ENCODE measurements around the gene CDK16. TPM values are rescaled to one million over a fixed set of nuclear protein-coding genes. Genes with fewer than 3 reads are reported as not detected.

The CDK16 gene
- total RNA-seq, result 65.4 TPM

DNA sequence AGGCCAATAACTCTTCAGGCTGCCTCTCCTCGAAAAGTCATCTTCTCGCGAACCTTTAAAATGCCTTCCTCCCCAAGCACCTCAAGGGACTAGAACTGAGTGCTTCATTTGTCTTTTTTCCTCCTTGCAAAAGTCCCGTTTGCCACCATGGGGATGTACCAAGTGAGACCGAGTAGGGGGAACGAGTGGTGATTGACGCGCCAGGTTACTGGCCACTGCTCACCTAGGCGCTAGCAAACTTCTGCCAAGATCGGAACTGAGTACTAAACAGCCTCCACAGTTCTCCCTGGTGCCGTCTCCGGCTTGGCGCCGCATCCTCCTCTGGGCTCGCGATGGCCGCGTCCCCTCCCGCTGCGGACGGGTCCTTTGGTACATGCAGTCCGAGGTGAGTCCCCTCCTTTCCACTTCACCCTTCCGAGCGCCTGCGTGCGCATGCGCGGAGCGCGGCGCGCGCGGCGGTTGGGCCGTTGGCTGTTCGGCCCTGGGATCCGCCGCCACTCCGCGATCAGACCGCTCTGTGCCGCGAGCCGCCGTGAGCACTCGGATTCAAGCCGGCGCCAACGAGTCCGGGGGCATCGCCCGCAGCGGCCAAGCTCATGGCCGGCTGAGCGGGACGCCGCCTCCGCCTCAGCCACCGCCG lies at the start of gene CDK16:
Gene CDK16 (plus strand): TSS at position 402 of the 640 bp plus-strand sequence. CDS start 4,877 bp downstream, outside the sequence.
- DNase-seq (ENCODE audit: low read depth in 2 of 3, low spot score in 2 of 3), result peak; percentile 81 to 95 (median 81)

DNA sequence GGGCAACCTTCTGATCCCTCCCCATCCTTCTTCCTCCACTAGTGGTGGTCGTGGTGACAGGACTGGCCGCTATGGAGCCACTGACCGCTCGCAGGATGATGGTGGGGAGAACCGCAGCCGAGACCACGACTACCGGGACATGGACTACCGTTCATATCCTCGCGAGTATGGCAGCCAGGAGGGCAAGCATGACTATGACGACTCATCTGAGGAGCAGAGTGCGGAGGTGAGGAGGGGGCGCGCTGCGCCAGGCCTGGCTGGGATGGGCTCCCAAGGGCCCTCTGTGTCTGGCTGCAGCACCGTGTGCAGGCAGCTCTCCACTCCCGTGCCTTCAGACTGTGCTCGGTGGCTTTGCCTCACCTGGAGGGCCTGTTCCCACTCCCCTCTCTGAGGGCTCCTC lies 49.2 kb upstream of the CDK16 start:
- no peak for DNase-seq (ENCODE audit: low read depth in 2 of 3, low spot score in 2 of 3)

- DNase-seq (ENCODE audit: low read depth in 2 of 3, low spot score in 2 of 3), result no peak
Observed at GRCh38 chrX:47169726-47170515, 48.6 kb upstream of the CDK16 start.

DNA sequence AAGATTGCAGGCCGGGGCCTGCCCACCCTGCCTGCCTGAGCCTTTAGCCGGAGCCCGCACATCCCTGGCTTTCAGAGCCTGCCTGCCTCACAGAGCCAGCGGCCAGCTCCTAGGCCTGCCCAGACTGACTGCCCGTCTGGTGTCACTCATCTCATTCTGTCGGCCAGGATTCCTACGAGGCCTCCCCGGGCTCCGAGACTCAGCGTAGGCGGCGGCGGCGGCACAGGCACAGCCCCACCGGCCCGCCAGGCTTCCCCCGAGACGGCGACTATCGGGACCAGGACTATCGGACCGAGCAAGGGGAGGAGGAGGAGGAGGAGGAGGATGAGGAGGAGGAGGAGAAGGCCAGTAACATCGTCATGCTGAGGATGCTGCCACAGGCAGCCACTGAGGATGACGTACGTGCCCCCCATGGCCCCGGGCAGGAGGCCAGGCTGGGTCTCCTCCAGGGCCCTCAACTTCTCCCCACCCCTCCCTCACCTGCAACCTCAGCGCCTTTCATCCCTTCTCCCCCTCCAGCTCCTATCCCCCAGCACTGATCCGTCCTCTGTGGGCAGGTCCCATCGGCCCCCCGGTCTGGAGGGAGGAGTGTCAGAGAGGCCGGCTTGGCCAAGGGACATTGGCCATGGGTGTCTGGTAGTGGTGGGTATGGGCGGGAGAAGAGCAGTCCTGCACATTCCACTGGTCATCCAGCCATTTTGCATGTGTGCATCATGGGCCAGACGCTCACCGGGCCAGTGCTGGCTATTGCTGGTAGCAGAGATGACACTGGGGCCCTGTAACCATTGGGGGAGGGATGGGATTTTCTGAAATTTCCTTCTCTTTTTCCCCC lies 47.4 kb upstream of the CDK16 start:
- DNase-seq (ENCODE audit: low read depth in 2 of 3, low spot score in 2 of 3), result no peak

DNA sequence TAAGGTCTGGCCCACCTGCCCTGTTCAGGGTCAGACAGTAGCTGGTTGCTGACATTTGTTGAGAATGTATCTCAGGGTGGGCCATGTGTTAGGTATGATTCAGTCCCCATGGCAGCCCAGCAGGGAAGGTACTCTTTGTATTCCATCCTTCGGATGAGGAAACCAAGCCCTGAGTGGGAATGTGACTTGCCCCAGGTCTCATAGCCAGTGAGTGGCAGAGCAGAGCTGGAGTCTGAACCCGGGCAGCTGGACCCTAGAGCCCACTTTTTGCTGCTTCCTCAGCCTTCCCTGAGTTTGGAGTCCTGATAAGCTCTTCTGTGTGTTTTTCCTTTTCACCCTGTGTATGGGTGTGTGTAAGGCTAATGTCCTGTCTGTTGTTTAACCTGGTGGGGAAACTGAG lies 46.5 kb upstream of the CDK16 start:
- no peak for DNase-seq (ENCODE audit: low read depth in 2 of 3, low spot score in 2 of 3)

- DNase-seq (ENCODE audit: low read depth in 2 of 3, low spot score in 2 of 3), result no peak
Observed at GRCh38 chrX:47172549-47172948, 45.9 kb upstream of the CDK16 start.

DNA sequence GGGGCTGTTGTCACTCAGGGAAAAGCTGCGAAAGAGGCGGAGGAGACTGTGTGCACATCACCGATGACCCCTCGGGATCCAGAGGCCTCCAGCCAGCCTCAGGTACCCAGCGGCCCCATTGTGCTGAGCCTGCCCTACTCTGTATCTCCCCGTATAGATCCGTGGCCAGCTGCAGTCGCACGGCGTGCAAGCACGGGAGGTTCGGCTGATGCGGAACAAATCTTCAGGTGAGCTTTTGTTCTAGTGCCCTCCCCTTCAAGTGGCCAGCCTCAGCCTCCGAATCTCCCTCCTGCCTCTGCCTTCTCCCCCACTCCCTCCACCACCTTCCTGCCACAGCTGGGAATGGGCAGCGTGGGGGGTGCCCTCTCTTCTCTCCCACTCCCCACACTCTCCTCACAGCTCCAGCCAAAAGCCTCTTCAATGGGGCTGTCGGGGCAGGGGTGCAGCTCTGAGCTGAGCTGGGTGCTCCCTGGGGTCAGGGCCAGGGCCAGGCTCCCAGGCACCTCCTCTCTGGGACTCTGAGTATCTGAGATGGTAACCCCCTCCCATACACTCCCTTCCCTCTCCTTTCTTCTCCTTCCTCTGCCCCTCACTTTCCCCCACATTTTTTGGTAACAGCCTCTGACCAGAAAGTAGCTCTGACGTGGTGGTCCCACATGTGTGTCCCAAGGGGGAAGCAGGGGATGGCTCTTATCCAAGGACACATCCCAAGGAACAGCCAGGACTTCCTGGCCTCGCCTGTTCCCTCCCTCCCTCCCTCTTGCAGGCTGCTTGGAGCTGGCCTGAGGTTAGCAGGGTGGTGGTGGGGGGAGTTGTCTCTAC lies 45.3 kb upstream of the CDK16 start:
- DNase-seq (ENCODE audit: low read depth in 2 of 3, low spot score in 2 of 3), result no peak

DNA sequence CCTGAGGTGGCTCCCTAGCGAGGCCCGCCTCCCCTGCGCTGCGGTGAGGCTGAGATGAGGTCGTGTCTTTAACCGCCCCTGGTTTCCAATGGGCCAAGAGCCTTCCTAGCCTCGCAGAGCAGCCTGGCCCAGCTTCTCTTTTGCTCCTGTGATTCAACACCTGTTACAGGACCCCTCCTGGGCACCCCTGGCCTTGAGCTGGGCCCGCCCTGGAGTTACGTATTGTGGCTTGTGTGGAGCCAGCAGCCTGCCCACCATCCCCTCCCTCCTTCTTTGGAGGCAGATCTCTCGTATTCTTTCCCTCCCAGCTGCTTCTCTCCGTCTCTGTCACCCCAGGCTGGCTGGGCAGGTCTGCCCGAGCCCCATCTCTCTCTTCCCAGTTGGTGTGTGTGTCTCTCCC lies 44.1 kb upstream of the CDK16 start:
- no peak for DNase-seq (ENCODE audit: low read depth in 2 of 3, low spot score in 2 of 3)

- no peak for DNase-seq (ENCODE audit: low read depth in 2 of 3, low spot score in 2 of 3)
Observed at GRCh38 chrX:47174846-47175587, 43.5 kb upstream of the CDK16 start.

GRCh38 chrX:47175588-47175980 lies 42.9 kb upstream of the CDK16 start:
- DNase-seq (ENCODE audit: low read depth in 2 of 3, low spot score in 2 of 3), result no peak

DNA sequence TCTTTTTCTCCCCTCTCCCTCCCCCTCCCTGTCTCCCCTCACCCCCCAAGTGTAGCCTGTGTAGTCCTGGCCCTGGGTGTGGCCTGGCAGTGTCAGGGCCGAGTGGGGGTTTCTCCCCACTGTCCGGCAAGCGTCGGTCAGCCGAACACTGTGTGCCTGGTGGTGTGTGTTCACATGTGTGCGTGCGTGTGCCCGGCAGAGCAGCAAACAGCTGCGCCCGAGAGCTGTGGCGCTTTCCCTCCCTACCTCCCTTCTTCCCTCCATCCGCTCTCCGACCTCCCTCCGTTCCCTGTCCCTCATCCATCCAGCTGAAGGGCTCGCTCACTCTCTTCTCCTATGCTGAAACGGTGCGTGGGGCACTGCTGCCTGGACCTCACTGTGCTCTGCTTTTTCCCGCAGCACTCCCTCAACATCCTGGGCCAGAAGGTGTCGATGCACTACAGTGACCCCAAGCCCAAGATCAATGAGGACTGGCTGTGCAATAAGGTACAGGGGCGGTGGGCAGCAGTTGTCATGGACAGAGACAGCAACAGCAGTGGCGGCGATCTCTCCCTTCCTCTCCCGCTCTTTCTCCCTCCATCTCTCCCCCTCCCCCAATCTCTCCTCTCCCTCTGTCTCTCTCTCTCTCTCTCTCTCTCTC lies 42.3 kb upstream of the CDK16 start:
- DNase-seq (ENCODE audit: low read depth in 2 of 3, low spot score in 2 of 3), result no peak

DNA sequence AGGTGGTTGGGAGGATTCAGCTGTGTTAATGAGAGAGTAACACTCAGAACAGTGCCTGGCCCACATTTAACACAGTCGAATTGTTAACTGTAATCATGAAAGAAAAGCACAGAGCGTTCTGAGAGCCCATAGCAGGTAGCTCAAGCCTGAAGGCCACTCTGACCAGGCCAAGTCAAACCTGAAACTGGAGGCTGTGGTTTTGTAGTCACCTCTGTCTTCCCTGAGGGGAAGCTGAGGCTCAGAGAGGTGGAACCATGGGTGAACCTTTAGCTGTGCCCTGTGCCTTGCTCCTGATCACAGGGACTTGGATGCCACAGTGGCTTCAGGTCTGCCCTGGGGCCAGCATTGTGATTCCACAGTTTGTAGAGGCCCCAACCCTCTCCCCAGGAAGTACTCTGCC lies 41.4 kb upstream of the CDK16 start:
- DNase-seq (ENCODE audit: low read depth in 2 of 3, low spot score in 2 of 3), result no peak

GRCh38 chrX:47178337-47178736 lies 40.1 kb upstream of the CDK16 start:
- DNase-seq (ENCODE audit: low read depth in 2 of 3, low spot score in 2 of 3), result no peak

- DNase-seq (ENCODE audit: low read depth in 2 of 3, low spot score in 2 of 3), result no peak
Observed at GRCh38 chrX:47179221-47179927, 39.1 kb upstream of the CDK16 start.

GRCh38 chrX:47179928-47180255 lies 38.6 kb upstream of the CDK16 start:
- no peak for DNase-seq (ENCODE audit: low read depth in 2 of 3, low spot score in 2 of 3)

GRCh38 chrX:47180346-47180745 lies 38.1 kb upstream of the CDK16 start:
- DNase-seq (ENCODE audit: low read depth in 2 of 3, low spot score in 2 of 3), result no peak

GRCh38 chrX:47181301-47181700 lies 37.2 kb upstream of the CDK16 start:
- DNase-seq (ENCODE audit: low read depth in 2 of 3, low spot score in 2 of 3), result no peak

GRCh38 chrX:47182106-47182700 lies 36.3 kb upstream of the CDK16 start:
- no peak for DNase-seq (ENCODE audit: low read depth in 2 of 3, low spot score in 2 of 3)

DNA sequence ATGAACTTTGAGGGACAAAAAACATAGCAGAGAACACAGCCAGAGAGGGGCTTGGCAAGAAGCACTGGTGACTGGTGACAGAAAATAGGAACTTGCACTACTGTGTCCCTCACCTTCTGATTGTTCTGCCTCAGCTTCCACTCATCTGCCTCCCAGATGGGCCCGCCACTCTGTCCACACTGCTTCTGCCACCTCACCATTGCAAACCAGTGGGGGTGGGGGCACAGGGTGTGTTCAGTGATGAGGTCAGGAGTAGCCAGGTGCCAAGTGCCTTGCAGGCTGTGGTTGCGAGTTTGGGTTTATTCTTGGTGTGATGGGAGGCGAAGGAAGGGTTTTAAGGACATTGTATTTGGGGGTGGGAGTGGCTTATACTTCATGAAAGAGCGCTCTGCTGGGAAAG lies 34.0 kb upstream of the CDK16 start:
- DNase-seq (ENCODE audit: low read depth in 2 of 3, low spot score in 2 of 3), result no peak

Data from hematopoietic multipotent progenitor cell (in vitro differentiated cells).